KMS-11 (cell line): Measurements from ENCODE around the gene ZNF564.
"Not testable (repeated sequence)": the region's sequence is repeated elsewhere in the genome, so short reads cannot be mapped to it uniquely, and the experiment has no call there.

ENCODE experiments used
- H2AFZ ChIP-seq: fragments of 200-600 bp; sonication (generic); 2 replicates; pipeline ENCODE4 v1.6.1; 2016; ENCODE audit warnings: antibody characterized with exemption, mixed run types, low read depth
- H3K27ac ChIP-seq: fragments of 200-600 bp; sonication (generic); 2 replicates; pipeline ENCODE4 v1.6.1; 2016; ENCODE audit warnings: mild to moderate bottlenecking, mixed run types
- H3K27me3 ChIP-seq: fragments of 200-600 bp; sonication (generic); 2 replicates; pipeline ENCODE4 v1.6.1; 2017; ENCODE audit warnings: mild to moderate bottlenecking, low read depth, mixed run types, moderate library complexity; ENCODE audit not compliant: insufficient read depth
- H3K36me3 ChIP-seq: fragments of 200-600 bp; sonication (generic); 2 replicates; pipeline ENCODE4 v1.6.1; 2017; ENCODE audit warnings: mild to moderate bottlenecking, mixed run types; ENCODE audit not compliant: insufficient read depth
- H3K4me1 ChIP-seq: fragments of 200-600 bp; sonication (generic); 2 replicates; pipeline ENCODE4 v1.6.1; 2016; ENCODE audit warnings: mild to moderate bottlenecking, low read depth, mixed run types; ENCODE audit not compliant: poor library complexity, severe bottlenecking
- H3K4me2 ChIP-seq: fragments of 200-600 bp; sonication (generic); 2 replicates; pipeline ENCODE4 v1.7.0; 2016; ENCODE audit warnings: mild to moderate bottlenecking, mixed run types
- H3K4me3 ChIP-seq: fragments of 200-600 bp; sonication (generic); IDR thresholded peaks from 2 replicates; pipeline ENCODE4 v1.6.1; 2017; ENCODE audit warnings: low read depth, low read length, mixed read lengths; ENCODE audit not compliant: insufficient read depth
- H3K79me2 ChIP-seq: fragments of 200-600 bp; sonication (generic); 2 replicates; pipeline ENCODE4 v1.6.1; 2016; ENCODE audit warnings: low read depth, mixed run types; ENCODE audit not compliant: insufficient read depth
- H3K9ac ChIP-seq: fragments of 200-600 bp; sonication (generic); 2 replicates; pipeline ENCODE4 v1.6.1; 2016; ENCODE audit warnings: mild to moderate bottlenecking, mixed run types
- H4K20me1 ChIP-seq: fragments of 200-600 bp; sonication (generic); 2 replicates; pipeline ENCODE4 v1.6.1; 2016; ENCODE audit warnings: mild to moderate bottlenecking, mixed run types; ENCODE audit not compliant: insufficient read depth
- TF ChIP-seq, protein P1 (sequence below): fragments of 200-600 bp; sonication (generic); conservative IDR thresholded peaks from 2 replicates; pipeline ENCODE4 v1.6.1; 2017; ENCODE audit warnings: low read depth, mild to moderate bottlenecking, antibody characterized with exemption, low read length, moderate library complexity, mixed read lengths

Gene ZNF564

DNA sequence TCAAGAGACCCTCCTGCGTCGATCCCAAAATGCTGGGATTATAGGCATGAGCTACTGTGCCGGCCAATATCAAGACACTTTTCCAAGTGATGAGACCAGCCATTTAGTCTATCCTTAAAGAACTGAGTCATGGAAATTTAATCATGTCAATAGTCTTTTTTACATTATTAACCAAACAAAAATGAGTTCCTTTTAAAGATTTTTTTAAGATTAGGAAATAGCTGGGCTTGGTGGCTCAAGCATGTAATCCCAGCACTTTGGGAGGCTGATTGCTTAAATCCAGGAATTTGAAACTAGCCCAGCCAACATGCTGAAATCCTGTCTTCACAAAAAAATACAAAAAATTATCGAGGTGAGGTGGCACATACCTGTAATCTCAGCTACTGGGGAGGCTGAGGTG is 16.7 kb upstream of the ZNF564 start:
- H3K9ac ChIP-seq, result no peak overlapping the region

GRCh38 chr19:12566380-12566779 is 15.1 kb upstream of the ZNF564 start:
- not testable (repeated sequence) for H3K9ac ChIP-seq, H2AFZ ChIP-seq, H4K20me1 ChIP-seq, H3K4me2 ChIP-seq, H3K79me2 ChIP-seq, H3K27ac ChIP-seq, H3K27me3 ChIP-seq, H3K36me3 ChIP-seq, H3K4me3 ChIP-seq, H3K4me1 ChIP-seq

More for the DNA sequence above, 16.7 kb upstream of the ZNF564 start:
- Histone ChIP-seq H3K79me2 (no peaks in the 10 kb centered on the region), H3K4me1 (peaks cover 8% of the 10 kb centered on the region), H2AFZ (no peak overlapping the region), H3K27ac (no peak overlapping the region), H3K27me3 (no peaks in the 10 kb centered on the region), H3K4me2 (no peak overlapping the region), H4K20me1 (no peaks in the 10 kb centered on the region), H3K36me3 (no peaks in the 10 kb centered on the region), H3K4me3 (no peak overlapping the region)
- TF ChIP-seq, protein P1, sequence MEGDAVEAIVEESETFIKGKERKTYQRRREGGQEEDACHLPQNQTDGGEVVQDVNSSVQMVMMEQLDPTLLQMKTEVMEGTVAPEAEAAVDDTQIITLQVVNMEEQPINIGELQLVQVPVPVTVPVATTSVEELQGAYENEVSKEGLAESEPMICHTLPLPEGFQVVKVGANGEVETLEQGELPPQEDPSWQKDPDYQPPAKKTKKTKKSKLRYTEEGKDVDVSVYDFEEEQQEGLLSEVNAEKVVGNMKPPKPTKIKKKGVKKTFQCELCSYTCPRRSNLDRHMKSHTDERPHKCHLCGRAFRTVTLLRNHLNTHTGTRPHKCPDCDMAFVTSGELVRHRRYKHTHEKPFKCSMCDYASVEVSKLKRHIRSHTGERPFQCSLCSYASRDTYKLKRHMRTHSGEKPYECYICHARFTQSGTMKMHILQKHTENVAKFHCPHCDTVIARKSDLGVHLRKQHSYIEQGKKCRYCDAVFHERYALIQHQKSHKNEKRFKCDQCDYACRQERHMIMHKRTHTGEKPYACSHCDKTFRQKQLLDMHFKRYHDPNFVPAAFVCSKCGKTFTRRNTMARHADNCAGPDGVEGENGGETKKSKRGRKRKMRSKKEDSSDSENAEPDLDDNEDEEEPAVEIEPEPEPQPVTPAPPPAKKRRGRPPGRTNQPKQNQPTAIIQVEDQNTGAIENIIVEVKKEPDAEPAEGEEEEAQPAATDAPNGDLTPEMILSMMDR, result no peak

DNA sequence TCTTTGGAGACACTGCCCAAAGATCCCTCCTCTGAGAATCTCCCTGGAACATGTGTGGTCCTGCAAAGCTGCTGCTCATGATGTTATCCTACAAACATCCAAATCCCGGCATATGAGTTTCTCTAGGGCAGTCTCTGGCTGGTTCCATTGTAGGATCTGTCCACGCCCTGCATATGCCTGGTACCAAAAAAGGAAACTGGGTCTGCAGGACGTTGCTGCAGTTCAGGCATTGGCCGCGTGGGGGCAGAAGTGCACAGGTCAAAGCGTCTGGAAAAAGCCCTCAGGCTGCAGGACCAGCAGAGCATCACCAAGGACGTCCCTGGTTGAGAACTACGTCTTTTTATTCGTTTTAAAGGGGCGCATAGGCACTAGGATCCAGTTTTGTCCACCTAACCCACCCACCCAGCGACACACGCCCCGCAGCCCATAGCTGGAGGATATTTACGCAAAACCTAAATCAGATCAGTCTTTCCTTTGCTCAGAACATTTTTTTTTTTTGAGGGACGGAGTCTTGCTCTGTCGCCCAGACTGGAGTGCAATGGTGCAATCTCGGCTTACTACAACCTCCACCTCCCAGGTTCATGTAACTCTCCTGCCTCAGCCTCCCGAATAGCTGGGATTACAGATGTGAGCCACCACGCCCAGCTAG is 12.9 kb upstream of the ZNF564 start:
- TF ChIP-seq, protein P1, result peak; percentile 96
- no peaks in the 10 kb centered on the region for H3K36me3 ChIP-seq
- peaks cover 8% of the 10 kb centered on the region for H3K4me1 ChIP-seq
- no peak overlapping the region for H3K9ac ChIP-seq
- no peaks in the 10 kb centered on the region for H4K20me1 ChIP-seq
- H3K27me3 ChIP-seq, result no peaks in the 10 kb centered on the region
- no peak overlapping the region; the same call in 1 of the 2 replicates for H2AFZ ChIP-seq
- H3K27ac ChIP-seq, result no peak overlapping the region
- no peak overlapping the region for H3K4me3 ChIP-seq
- no peaks in the 10 kb centered on the region for H3K79me2 ChIP-seq
- no peak overlapping the region for H3K4me2 ChIP-seq

GRCh38 chr19:12555456-12555930 is 4.2 kb upstream of the ZNF564 start:
- TF ChIP-seq, protein P1, result no peak
- Histone ChIP-seq H3K4me1 (peaks cover 6% of the 10 kb centered on the region), H3K27me3 (no peaks in the 10 kb centered on the region), H3K79me2 (peaks cover 5% of the 10 kb centered on the region; the same call in 1 of the 2 replicates), H3K4me3 (no peak overlapping the region), H3K36me3 (no peaks in the 10 kb centered on the region), H3K4me2 (no peak overlapping the region), H3K9ac (no peak overlapping the region), H3K27ac (no peak overlapping the region), H2AFZ (no peak overlapping the region), H4K20me1 (no peaks in the 10 kb centered on the region)

DNA sequence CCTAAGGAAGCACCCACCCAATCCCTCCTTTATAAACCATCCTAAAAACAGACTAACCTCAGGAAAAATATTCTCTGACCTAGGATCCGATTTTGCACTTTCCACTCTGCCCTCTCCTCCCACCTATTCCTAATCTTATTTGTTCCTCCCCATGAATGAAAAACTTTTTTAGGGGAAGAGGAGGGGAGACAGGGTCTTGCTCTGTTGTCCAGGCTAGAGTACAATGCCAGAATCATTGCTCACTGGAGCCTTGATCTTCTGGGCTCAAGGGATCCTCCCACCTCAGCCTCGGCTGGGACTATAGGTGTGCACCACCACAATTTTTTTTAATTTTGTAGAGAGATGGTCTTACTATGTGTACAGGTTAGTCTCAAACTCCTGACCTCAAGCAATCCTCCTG is 4.4 kb downstream of the ZNF564 start:
- peaks cover 7% of the 10 kb centered on the region for H3K4me1 ChIP-seq
- H3K4me3 ChIP-seq, result no peak overlapping the region
- no peak overlapping the region for H3K27ac ChIP-seq
- H4K20me1 ChIP-seq, result no peaks in the 10 kb centered on the region
- TF ChIP-seq, protein P1, result no peak
- H3K79me2 ChIP-seq, result peaks cover 27% of the 10 kb centered on the region; the same call in 1 of the 2 replicates
- H3K9ac ChIP-seq, result no peak overlapping the region
- H3K36me3 ChIP-seq, result no peaks in the 10 kb centered on the region; the same call in 1 of the 2 replicates
- H2AFZ ChIP-seq, result no peak overlapping the region
- no peaks in the 10 kb centered on the region for H3K27me3 ChIP-seq
- H3K4me2 ChIP-seq, result no peak overlapping the region
